ENCODE data around the gene NUP107.

The NUP107 gene

DNA sequence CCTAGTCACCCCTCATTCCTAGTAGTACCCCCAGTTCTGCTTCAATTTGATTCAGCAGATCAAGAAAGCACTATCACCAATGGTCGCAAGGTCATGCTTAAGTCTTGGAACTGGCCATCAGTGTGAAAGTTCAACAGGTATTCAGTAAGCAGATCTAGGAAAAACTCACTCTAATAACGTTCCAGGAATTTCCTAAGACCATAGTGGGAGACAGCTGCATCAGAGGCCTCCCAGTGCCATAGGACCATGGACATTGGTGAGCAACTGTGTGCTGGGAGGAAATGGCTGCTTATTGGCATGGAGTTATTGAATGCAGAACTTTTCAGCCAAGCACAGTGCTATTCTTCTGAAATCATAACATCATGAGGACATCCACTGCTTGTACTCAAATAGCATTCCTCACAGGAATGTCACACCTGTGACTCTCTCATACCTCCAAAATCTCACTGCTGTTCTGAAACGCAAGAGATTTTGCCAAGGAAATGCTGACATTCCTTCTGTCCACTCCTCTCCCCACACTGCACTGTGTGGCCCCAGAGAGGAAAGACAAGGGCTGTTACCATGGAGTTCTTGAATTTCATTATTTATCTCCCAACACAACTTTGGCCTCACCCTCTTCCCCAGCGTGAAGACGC lies 90.3 kb downstream of the NUP107 start:
- DNase-seq: no peak
- Mint-ChIP-seq H3K27me3 (ENCODE audit: low read depth, poor library complexity) (peaks cover 4% of the 10 kb centered on the region), H3K27ac (no peak overlapping the region), H3K4me1 (no peaks in the 10 kb centered on the region), H3K9me3 (no peaks in the 10 kb centered on the region), H3K36me3 (ENCODE audit: low read depth) (peaks cover 5% of the 10 kb centered on the region), H3K4me3 (no peak overlapping the region)
- no peak for TF ChIP-seq CTCF (IDR thresholded peaks at IDR 0.05)

GRCh38 chr12:68779280-68779679 lies 92.5 kb downstream of the NUP107 start:
- H3K4me3 Mint-ChIP-seq: no peak overlapping the region
- H3K36me3 Mint-ChIP-seq (ENCODE audit: low read depth): peaks cover 9% of the 10 kb centered on the region
- peaks cover 4% of the 10 kb centered on the region for H3K27me3 Mint-ChIP-seq (ENCODE audit: low read depth, poor library complexity)
- TF ChIP-seq CTCF (IDR thresholded peaks at IDR 0.05): no peak
- no peak for DNase-seq
- no peak overlapping the region for H3K27ac Mint-ChIP-seq
- H3K4me1 Mint-ChIP-seq: peaks cover 13% of the 10 kb centered on the region
- H3K9me3 Mint-ChIP-seq: no peaks in the 10 kb centered on the region

GRCh38 chr12:68780731-68781130 lies 94.0 kb downstream of the NUP107 start:
- Mint-ChIP-seq H3K4me1 (peaks cover 13% of the 10 kb centered on the region), H3K36me3 (ENCODE audit: low read depth) (peaks cover 9% of the 10 kb centered on the region), H3K4me3 (no peak overlapping the region), H3K9me3 (no peaks in the 10 kb centered on the region), H3K27me3 (ENCODE audit: low read depth, poor library complexity) (peaks cover 4% of the 10 kb centered on the region), H3K27ac (no peak overlapping the region)
- DNase-seq: no peak
- no peak for TF ChIP-seq CTCF (IDR thresholded peaks at IDR 0.05)

GRCh38 chr12:68781728-68782127 lies 95.0 kb downstream of the NUP107 start:
- H3K4me1 Mint-ChIP-seq: peaks cover 13% of the 10 kb centered on the region
- H3K27ac Mint-ChIP-seq: no peak overlapping the region
- DNase-seq: no peak
- peaks cover 9% of the 10 kb centered on the region for H3K36me3 Mint-ChIP-seq (ENCODE audit: low read depth)
- peaks cover 4% of the 10 kb centered on the region for H3K27me3 Mint-ChIP-seq (ENCODE audit: low read depth, poor library complexity)
- TF ChIP-seq CTCF (IDR thresholded peaks at IDR 0.05): no peak
- H3K4me3 Mint-ChIP-seq: no peak overlapping the region
- H3K9me3 Mint-ChIP-seq: no peaks in the 10 kb centered on the region

- Mint-ChIP-seq H3K9me3 (no peaks in the 10 kb centered on the region), H3K4me3 (no peak overlapping the region), H3K27ac (peak overlapping the region; percentile 80), H3K36me3 (ENCODE audit: low read depth) (peaks cover 4% of the 10 kb centered on the region), H3K4me1 (peaks cover 27% of the 10 kb centered on the region), H3K27me3 (ENCODE audit: low read depth, poor library complexity) (peaks cover 4% of the 10 kb centered on the region)
- TF ChIP-seq CTCF (IDR thresholded peaks at IDR 0.05): no peak
- no peak for DNase-seq
Measured at GRCh38 chr12:68784015-68784414, 97.2 kb downstream of the NUP107 start.

DNA sequence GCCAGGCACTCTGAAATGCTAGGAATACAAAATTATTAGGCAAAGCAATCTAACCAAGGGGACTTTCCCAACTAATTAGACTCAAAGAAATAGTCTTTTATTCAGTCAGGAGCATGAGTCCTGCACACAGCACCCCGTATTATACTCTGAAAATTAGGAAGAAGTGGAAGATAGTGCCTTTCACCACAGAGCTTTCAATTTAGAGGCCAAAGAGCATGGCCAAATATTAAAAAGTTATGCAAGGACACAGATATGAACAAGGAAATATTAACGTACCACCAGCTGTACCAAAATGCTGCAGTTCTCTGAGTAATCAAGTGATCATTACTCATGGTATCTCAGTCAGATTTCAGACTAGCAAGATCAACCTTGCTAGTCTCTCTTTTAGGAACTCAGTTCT lies 98.6 kb downstream of the NUP107 start:
- Mint-ChIP-seq H3K9me3 (no peaks in the 10 kb centered on the region), H3K36me3 (ENCODE audit: low read depth) (peaks cover 4% of the 10 kb centered on the region), H3K4me3 (no peak overlapping the region), H3K4me1 (peaks cover 27% of the 10 kb centered on the region), H3K27me3 (ENCODE audit: low read depth, poor library complexity) (peaks cover 4% of the 10 kb centered on the region), H3K27ac (no peak overlapping the region)
- TF ChIP-seq CTCF (IDR thresholded peaks at IDR 0.05): no peak
- no peak for DNase-seq

Measured in nephron progenitor cell (in vitro differentiated cells).